HCT116 (cell line): ENCODE results near the gene RNASEH2A. TPM values are rescaled to one million over a fixed set of nuclear protein-coding genes. Genes with fewer than 3 reads are reported as not detected.

Experiments
- ATAC-seq: fragments of 200-7000 bp; cut with Tn5 transposase; 2 replicates; pipeline ENCODE4 v1.9.1; 2020; ENCODE audit warnings: mild to moderate bottlenecking, moderate library complexity
- BruUV-seq: library from RNA; stranded (reverse); fragments of 400-500 nt; replicated peaks from 2 replicates; lab custom pipeline; 2021; lab: Mats Ljungman, UMichigan
- CTCF ChIA-PET: fragments of 300-600 bp; sonication (Branson Sonifier 250); formaldehyde crosslinking; loops from one replicate; lab custom pipeline; 2021; ENCODE audit warnings: antibody characterized with exemption; lab: Charles Lee
- POLR2A ChIA-PET: fragments of 300-600, 350-600 bp; sonication (Branson Sonifier 250); formaldehyde crosslinking; loops from one replicate; lab custom pipeline; 2021; ENCODE audit warnings: antibody characterized with exemption; lab: Charles Lee
- RAD21 ChIA-PET, 2 experiments: fragments of 300-600 bp; sonication (Branson Sonifier 250); formaldehyde crosslinking; loops; one replicate each; lab custom pipeline; 2023; ENCODE audit warnings: low total read pairs in 2 of 2; ENCODE audit not compliant: uncharacterized antibody in 2 of 2, unreplicated experiment in 2 of 2, low non-redundant PET in 1 of 2; lab: Charles Lee
- DNase-seq: peaks from one replicate; pipeline ENCODE4 v3.0.0-alpha.2; 2010; ENCODE audit warnings: low read depth, low spot score
- H2AFZ ChIP-seq: fragments of 200-600 bp; shearing (Covaris generic), sonication (generic); 2 replicates; pipeline ENCODE4 v1.6.1; 2017; ENCODE audit warnings: low read depth, mixed run types, mixed read lengths, antibody characterized with exemption, low read length; ENCODE audit not compliant: poor library complexity, severe bottlenecking
- H3K27ac ChIP-seq: 2 replicates; pipeline ENCODE4 v1.5.1; 2012; ENCODE audit warnings: low read depth, low read length
- H3K27me3 ChIP-seq: fragments of 200-600 bp; sonication (generic); 2 replicates; pipeline ENCODE4 v1.6.1; 2016; ENCODE audit warnings: mixed run types, low read length, mixed read lengths; ENCODE audit not compliant: insufficient read depth
- H3K36me3 ChIP-seq, 2 experiments: fragments of 200-500 bp in 1 of 2; fragments of 200-600 bp in 1 of 2; sonication (Bioruptor generic) in 1 of 2; sonication (generic) in 1 of 2; 2 replicates each; pipeline versions ENCODE4 v1.5.1 to v1.6.1; 2014 to 2016; ENCODE audit warnings: low read length in 2 of 2, inconsistent platforms in 1 of 2, mixed read lengths in 1 of 2, mixed run types in 1 of 2; ENCODE audit not compliant: insufficient read depth in 2 of 2, control insufficient read depth in 1 of 2
- H3K4me1 ChIP-seq, 2 experiments: fragments of 200-600 bp in 1 of 2; sonication (generic) in 1 of 2; 2 replicates each; pipeline versions ENCODE4 v1.5.1 to v1.6.1; 2012 to 2017; ENCODE audit warnings: low read length in 2 of 2, inconsistent platforms in 1 of 2, mild to moderate bottlenecking in 1 of 2, mixed read lengths in 1 of 2, mixed run types in 1 of 2, moderate library complexity in 1 of 2; ENCODE audit not compliant: insufficient read depth in 2 of 2, control insufficient read depth in 1 of 2
- H3K4me2 ChIP-seq: fragments of 200-600 bp; sonication (generic); 2 replicates; pipeline ENCODE4 v1.6.1; 2017; ENCODE audit warnings: mixed run types, low read length, mixed read lengths
- H3K4me3 ChIP-seq, 2 experiments: fragments of 200-600 bp in 1 of 2; sonication (generic) in 1 of 2; replicated peaks in 1 of 2; 2 replicates each; pipeline ENCODE4 v1.5.1; 2011 to 2016; ENCODE audit warnings: low read length in 2 of 2, control low read depth in 1 of 2, low read depth in 1 of 2, mild to moderate bottlenecking in 1 of 2, mixed read lengths in 1 of 2, mixed run types in 1 of 2
- H3K79me2 ChIP-seq: fragments of 200-600 bp; sonication (generic); 2 replicates; pipeline ENCODE4 v1.6.1; 2017; ENCODE audit warnings: mild to moderate bottlenecking, mixed run types, low read length, moderate library complexity, mixed read lengths; ENCODE audit not compliant: insufficient read depth
- H3K9ac ChIP-seq: fragments of 200-600 bp; sonication (generic); 2 replicates; pipeline ENCODE4 v1.6.1; 2016; ENCODE audit warnings: low read length, mixed read lengths
- H3K9me2 ChIP-seq: fragments of 200-600 bp; sonication (generic), shearing (Covaris generic); 2 replicates; pipeline ENCODE4 v1.6.1; 2017; ENCODE audit warnings: mixed run types, mild to moderate bottlenecking, moderate library complexity; ENCODE audit not compliant: insufficient read depth
- H3K9me3 ChIP-seq, 2 experiments: fragments of 200-500 bp in 1 of 2; fragments of 200-600 bp in 1 of 2; sonication (Bioruptor generic) in 1 of 2; sonication (generic) in 1 of 2; 2 replicates each; pipeline ENCODE4 v1.6.1; 2014 to 2017; ENCODE audit warnings: low read length in 2 of 2, mixed read lengths in 2 of 2, inconsistent platforms in 1 of 2, low read depth in 1 of 2, mild to moderate bottlenecking in 1 of 2, mixed run types in 1 of 2, moderate library complexity in 1 of 2; ENCODE audit not compliant: control insufficient read depth in 1 of 2, insufficient read depth in 1 of 2
- H4K20me1 ChIP-seq: fragments of 200-600 bp; sonication (generic), shearing (Covaris generic); 2 replicates; pipeline ENCODE4 v1.6.1; 2017; ENCODE audit warnings: mixed run types, mild to moderate bottlenecking, moderate library complexity; ENCODE audit not compliant: insufficient read depth
- ATF3 ChIP-seq: IDR thresholded peaks from 2 replicates; pipeline ENCODE4 v1.6.1; 2012
- CEBPB ChIP-seq: IDR thresholded peaks from 2 replicates; pipeline ENCODE4 v1.6.1; 2012; ENCODE audit warnings: low read depth
- CTCF ChIP-seq, 3 experiments: fragments of 200-600 bp in 1 of 3; sonication (generic) in 1 of 3; IDR thresholded peaks in 2 of 3; conservative IDR thresholded peaks in 1 of 3; 2 replicates each; pipeline ENCODE4 v1.5.1; 2012 to 2017; ENCODE audit warnings: low read depth in 2 of 3, low read length in 2 of 3, antibody characterized with exemption in 1 of 3, borderline replicate concordance in 1 of 3, control low read depth in 1 of 3, mild to moderate bottlenecking in 1 of 3, mixed read lengths in 1 of 3, mixed run types in 1 of 3, moderate library complexity in 1 of 3; ENCODE audit not compliant: insufficient read depth in 1 of 3
- EGR1 ChIP-seq: IDR thresholded peaks from 2 replicates; pipeline ENCODE4 v1.6.1; 2012; ENCODE audit warnings: low read depth
- ELF1 ChIP-seq: IDR thresholded peaks from 2 replicates; pipeline ENCODE4 v1.6.1; 2012; ENCODE audit warnings: low read depth, borderline replicate concordance
- EZH2 ChIP-seq: fragments of 200-600 bp; sonication (generic); IDR thresholded peaks from 2 replicates; pipeline ENCODE4 v1.6.1; 2017; ENCODE audit warnings: antibody characterized with exemption, mixed run types
- EZH2phosphoT487 ChIP-seq: fragments of 200-600 bp; IDR thresholded peaks from 2 replicates; pipeline ENCODE4 v1.6.1; 2018; ENCODE audit warnings: antibody characterized with exemption, borderline replicate concordance
- FOSL1 ChIP-seq: IDR thresholded peaks from 2 replicates; pipeline ENCODE4 v1.6.1; 2012; ENCODE audit warnings: low read depth
- JUND ChIP-seq: IDR thresholded peaks from 2 replicates; pipeline ENCODE4 v1.6.1; 2012
- MAX ChIP-seq: IDR thresholded peaks from 2 replicates; pipeline ENCODE4 v1.6.1; 2012
- POLR2AphosphoS5 ChIP-seq: IDR thresholded peaks from 2 replicates; pipeline ENCODE4 v1.6.1; 2011; ENCODE audit warnings: mild to moderate bottlenecking, low read depth, low read length, moderate library complexity
- RAD21 ChIP-seq: IDR thresholded peaks from 2 replicates; pipeline ENCODE4 v1.6.1; 2012; ENCODE audit warnings: low read depth, mild to moderate bottlenecking
- SIN3A ChIP-seq: IDR thresholded peaks from 2 replicates; pipeline ENCODE4 v1.6.1; 2012; ENCODE audit warnings: low read depth
- SRF ChIP-seq: IDR thresholded peaks from 2 replicates; pipeline ENCODE4 v1.6.1; 2012; ENCODE audit warnings: low read depth
- TCF7L2 ChIP-seq: IDR thresholded peaks from 2 replicates; pipeline ENCODE4 v1.7.0; 2011; ENCODE audit warnings: borderline replicate concordance, inconsistent platforms; ENCODE audit not compliant: insufficient read depth, insufficient read length; ENCODE audit errors: extremely low read depth
- YY1 ChIP-seq: IDR thresholded peaks from 2 replicates; pipeline ENCODE4 v1.6.1; 2011; ENCODE audit warnings: low read length, low read depth, moderate library complexity, mild to moderate bottlenecking; ENCODE audit not compliant: insufficient replicate concordance; ENCODE audit errors: extremely low read depth
- ZBTB33 ChIP-seq: IDR thresholded peaks from 2 replicates; pipeline ENCODE4 v1.6.1; 2011; ENCODE audit warnings: mild to moderate bottlenecking, low read length, moderate library complexity; ENCODE audit not compliant: insufficient replicate concordance; ENCODE audit errors: extremely low read depth
- ZNF274 ChIP-seq: fragments of 200-500 bp; sonication (Bioruptor generic); IDR thresholded peaks from 2 replicates; pipeline ENCODE4 v1.6.1; 2014; ENCODE audit warnings: mild to moderate bottlenecking, low read depth, low read length, inconsistent platforms
- intact Hi-C: fragments of 100-400 bp; cut with micrococcal nuclease; formaldehyde crosslinking; loops from 2 replicates; pipeline ENCODE4 v1.10.0; 2022
- total RNA-seq: library from RNA; stranded (reverse); gene quantifications from one replicate; pipeline ENCODE4 v1.2.1, GENCODE V29; 2021; ENCODE audit not compliant: unreplicated experiment
- TF ChIP-seq, protein P1 (sequence below): IDR thresholded peaks from 2 replicates; pipeline ENCODE4 v1.6.1; 2012; ENCODE audit warnings: low read depth

The RNASEH2A gene
- total RNA-seq, 1 experiment from 2014 or later = 54.5 TPM

DNA sequence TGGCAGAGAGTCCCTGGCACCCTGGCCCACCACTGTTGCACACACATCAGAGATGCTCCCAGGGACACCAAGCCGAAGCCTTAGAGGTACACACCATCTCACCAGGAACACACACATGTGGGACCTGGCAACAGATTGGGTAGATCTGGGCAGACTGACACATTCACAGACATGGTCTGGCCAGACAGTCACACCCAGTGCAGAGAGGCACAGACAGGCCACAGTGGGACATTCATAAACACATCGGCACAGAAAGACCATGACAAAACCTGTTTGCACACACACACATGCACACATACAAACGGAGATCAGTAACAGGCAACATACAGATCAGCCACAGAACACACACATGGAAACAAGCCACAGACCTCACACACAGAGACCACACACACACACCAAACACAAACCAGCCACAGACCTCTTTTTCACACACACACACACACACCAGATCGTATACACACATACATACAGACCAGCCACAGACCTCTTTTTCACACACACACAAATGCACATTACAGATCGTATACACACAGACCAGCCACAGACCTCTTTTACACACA is 21.4 kb upstream of the RNASEH2A start:
- TF ChIP-seq JUND (no peak), SRF (no peak), ELF1 (no peak), MAX (no peak), CEBPB (no peak), EZH2phosphoT487 (no peak), FOSL1 (no peak), ZNF274 (no peak), EGR1 (no peak), ZBTB33 (no peak), EZH2 (no peak), POLR2AphosphoS5 (no peak), CTCF (IDR thresholded peaks at IDR 0.05 in 2 of 3, conservative IDR thresholded peaks at IDR 0.05 in 1 of 3; ENCODE audit: borderline replicate concordance in 1 of 3, insufficient read depth in 1 of 3, low read depth in 2 of 3, low read length in 2 of 3) (no peak), RAD21 (no peak), SIN3A (no peak), ATF3 (no peak), TCF7L2 (no peak), YY1 (no peak)
- TF ChIP-seq, protein P1, sequence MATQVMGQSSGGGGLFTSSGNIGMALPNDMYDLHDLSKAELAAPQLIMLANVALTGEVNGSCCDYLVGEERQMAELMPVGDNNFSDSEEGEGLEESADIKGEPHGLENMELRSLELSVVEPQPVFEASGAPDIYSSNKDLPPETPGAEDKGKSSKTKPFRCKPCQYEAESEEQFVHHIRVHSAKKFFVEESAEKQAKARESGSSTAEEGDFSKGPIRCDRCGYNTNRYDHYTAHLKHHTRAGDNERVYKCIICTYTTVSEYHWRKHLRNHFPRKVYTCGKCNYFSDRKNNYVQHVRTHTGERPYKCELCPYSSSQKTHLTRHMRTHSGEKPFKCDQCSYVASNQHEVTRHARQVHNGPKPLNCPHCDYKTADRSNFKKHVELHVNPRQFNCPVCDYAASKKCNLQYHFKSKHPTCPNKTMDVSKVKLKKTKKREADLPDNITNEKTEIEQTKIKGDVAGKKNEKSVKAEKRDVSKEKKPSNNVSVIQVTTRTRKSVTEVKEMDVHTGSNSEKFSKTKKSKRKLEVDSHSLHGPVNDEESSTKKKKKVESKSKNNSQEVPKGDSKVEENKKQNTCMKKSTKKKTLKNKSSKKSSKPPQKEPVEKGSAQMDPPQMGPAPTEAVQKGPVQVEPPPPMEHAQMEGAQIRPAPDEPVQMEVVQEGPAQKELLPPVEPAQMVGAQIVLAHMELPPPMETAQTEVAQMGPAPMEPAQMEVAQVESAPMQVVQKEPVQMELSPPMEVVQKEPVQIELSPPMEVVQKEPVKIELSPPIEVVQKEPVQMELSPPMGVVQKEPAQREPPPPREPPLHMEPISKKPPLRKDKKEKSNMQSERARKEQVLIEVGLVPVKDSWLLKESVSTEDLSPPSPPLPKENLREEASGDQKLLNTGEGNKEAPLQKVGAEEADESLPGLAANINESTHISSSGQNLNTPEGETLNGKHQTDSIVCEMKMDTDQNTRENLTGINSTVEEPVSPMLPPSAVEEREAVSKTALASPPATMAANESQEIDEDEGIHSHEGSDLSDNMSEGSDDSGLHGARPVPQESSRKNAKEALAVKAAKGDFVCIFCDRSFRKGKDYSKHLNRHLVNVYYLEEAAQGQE = no peak
- no peaks in the 10 kb centered on the region for H3K27me3 ChIP-seq

More for the DNA sequence above, 21.4 kb upstream of the RNASEH2A start:
- Histone ChIP-seq H3K4me1 (peaks cover 74 to 85% of the 10 kb centered on the region in 2 experiments), H3K4me3 (no peak overlapping the region), H2AFZ (no peak overlapping the region), H3K79me2 (no peaks in the 10 kb centered on the region), H3K36me3 (no peaks in the 10 kb centered on the region), H3K9ac (peak overlapping the region; percentile 14), H3K4me2 (peak overlapping the region; percentile 61), H3K27ac (peak overlapping the region; percentile 89), H4K20me1 (no peaks in the 10 kb centered on the region), H3K9me2 (no peaks in the 10 kb centered on the region), H3K9me3 (no peaks in the 10 kb centered on the region)
- ChIA-PET RAD21 (no interaction called here), CTCF (interaction anchor here (0.6 kb wide), 1 partner anchor 9 kb away, joined by 4 read pairs; no protein-coding TSS in a partner anchor), POLR2A (no interaction called here)
- intact Hi-C loops = no loop called here
- ATAC-seq = no peak
- no TSS peak for BruUV-seq
- no peak for DNase-seq
